Measurements from ENCODE around the gene RCAN3. TPM values are rescaled to one million over a fixed set of nuclear protein-coding genes. Genes with fewer than 3 reads are reported as not detected.

Gene RCAN3
- total and polyA plus RNA-seq, 2 experiments from 2014 or later, result 6.2 to 10.1 TPM

- 93% methylated on average over 12 of the region's 12 CpGs for WGBS (ENCODE audit: low lambda C conversion rate, missing lambda C conversion rate)
- no peaks in the 10 kb centered on the region for H3K4me1 ChIP-seq (ENCODE audit: insufficient read depth)
These were observed 4.0 kb upstream of the RCAN3 start for GRCh38 chr1:24498589-24498988.

GRCh38 chr1:24500448-24501048, 2.1 kb upstream of the RCAN3 start:
- Histone ChIP-seq H3K4me1 (ENCODE audit: insufficient read depth) (no peaks in the 10 kb centered on the region), H3K4me3 (no peak overlapping the region), H3K9me3 (ENCODE audit: low read depth) (no peaks in the 10 kb centered on the region), H2AFZ (no peak overlapping the region), H3K36me3 (replicated peaks; ENCODE audit: insufficient read depth, low read depth) (no peaks in the 10 kb centered on the region), H3K4me2 (no peak overlapping the region), H3K27ac (no peak overlapping the region), H3K9me2 (replicated peaks; ENCODE audit: insufficient read depth) (no peaks in the 10 kb centered on the region), H3K79me2 (peaks cover 4% of the 10 kb centered on the region), H3K27me3 (no peaks in the 10 kb centered on the region), H4K20me1 (ENCODE audit: insufficient read depth, poor library complexity, severe bottlenecking) (no peaks in the 10 kb centered on the region)
- 75% methylated on average over 5 of the region's 5 CpGs for WGBS (ENCODE audit: low lambda C conversion rate, missing lambda C conversion rate)
- DNase-seq (ENCODE audit: low spot score), result no peak
- TF ChIP-seq EZH2phosphoT487 (IDR thresholded peaks at IDR 0.05; ENCODE audit: low read depth, severe bottlenecking, unreplicated experiment) (no peak), EZH2 (IDR thresholded peaks at IDR 0.05; ENCODE audit: borderline replicate concordance) (no peak), CTCF (IDR thresholded peaks at IDR 0.05; ENCODE audit: poor library complexity) (no peak)

More at GRCh38 chr1:24498589-24498988, 4.0 kb upstream of the RCAN3 start:
- no peak overlapping the region for H2AFZ ChIP-seq
- H3K9me3 ChIP-seq (ENCODE audit: low read depth), result no peaks in the 10 kb centered on the region
- no peak for TF ChIP-seq EZH2 (IDR thresholded peaks at IDR 0.05; ENCODE audit: borderline replicate concordance)
- no peak for TF ChIP-seq CTCF (IDR thresholded peaks at IDR 0.05; ENCODE audit: poor library complexity)
- no peak for TF ChIP-seq EZH2phosphoT487 (IDR thresholded peaks at IDR 0.05; ENCODE audit: low read depth, severe bottlenecking, unreplicated experiment)
- H3K9me2 ChIP-seq (replicated peaks; ENCODE audit: insufficient read depth), result no peaks in the 10 kb centered on the region
- H4K20me1 ChIP-seq (ENCODE audit: insufficient read depth, poor library complexity, severe bottlenecking), result no peaks in the 10 kb centered on the region
- H3K4me2 ChIP-seq, result no peak overlapping the region
- no peaks in the 10 kb centered on the region for H3K79me2 ChIP-seq
- DNase-seq (ENCODE audit: low spot score), result no peak
- no peak overlapping the region for H3K27ac ChIP-seq
- no peaks in the 10 kb centered on the region for H3K27me3 ChIP-seq
- H3K4me3 ChIP-seq, result no peak overlapping the region
- no peaks in the 10 kb centered on the region for H3K36me3 ChIP-seq (replicated peaks; ENCODE audit: insufficient read depth, low read depth)

GRCh38 chr1:24501371-24502064, 1.1 kb upstream of the RCAN3 start:
- no peaks in the 10 kb centered on the region for H4K20me1 ChIP-seq (ENCODE audit: insufficient read depth, poor library complexity, severe bottlenecking)
- H3K36me3 ChIP-seq (replicated peaks; ENCODE audit: insufficient read depth, low read depth), result no peaks in the 10 kb centered on the region
- H3K9me2 ChIP-seq (replicated peaks; ENCODE audit: insufficient read depth), result no peaks in the 10 kb centered on the region
- H3K4me1 ChIP-seq (ENCODE audit: insufficient read depth), result no peaks in the 10 kb centered on the region
- H3K27ac ChIP-seq, result peak overlapping the region; percentile 94
- TF ChIP-seq CTCF (IDR thresholded peaks at IDR 0.05; ENCODE audit: poor library complexity), result no peak
- TF ChIP-seq EZH2phosphoT487 (IDR thresholded peaks at IDR 0.05; ENCODE audit: low read depth, severe bottlenecking, unreplicated experiment), result no peak
- DNase-seq (ENCODE audit: low spot score), result peak; percentile 36
- peaks cover 13% of the 10 kb centered on the region for H3K79me2 ChIP-seq
- H3K4me3 ChIP-seq, result peak overlapping the region; percentile 46
- no peaks in the 10 kb centered on the region for H3K9me3 ChIP-seq (ENCODE audit: low read depth)
- peak overlapping the region; percentile 80 for H2AFZ ChIP-seq
- 62% methylated on average over 16 of the region's 16 CpGs for WGBS (ENCODE audit: low lambda C conversion rate, missing lambda C conversion rate)
- peak overlapping the region; percentile 93 for H3K4me2 ChIP-seq
- H3K27me3 ChIP-seq, result no peaks in the 10 kb centered on the region
